HEK293 (cell line): ENCODE results near the gene SLC30A5.
A peak's percentile ranks its signal among the peaks of the same experiment; 100 is the strongest.
"Not testable (repeated sequence)": the region's sequence is repeated elsewhere in the genome, so short reads cannot be mapped to it uniquely, and the experiment has no call there.

Source experiments
- CTCF ChIA-PET: fragments of 350-600 bp; formaldehyde crosslinking; extraction: SDS; loops from one replicate; lab custom pipeline; 2021; ENCODE audit warnings: antibody characterized with exemption; lab: Yijun Ruan, JAX
- POLR2A ChIA-PET: fragments of 300-600 bp; formaldehyde crosslinking; extraction: SDS; loops from one replicate; lab custom pipeline; 2020; ENCODE audit warnings: antibody characterized with exemption, inconsistent platforms; lab: Yijun Ruan, JAX
- H3K27ac ChIP-seq: fragments of 200-500 bp; sonication (Bioruptor generic); 2 replicates; pipeline ENCODE4 v1.5.1; 2014; ENCODE audit warnings: low read depth, low read length, control low read depth, inconsistent platforms; ENCODE audit errors: extremely low read depth
- H3K36me3 ChIP-seq, 2 experiments: fragments of 200-500 bp in 1 of 2; sonication (Bioruptor generic) in 1 of 2; 1 replicate in 1 of 2; 2 replicates in 1 of 2; pipeline ENCODE4 v1.5.1; 2014 to 2017; ENCODE audit warnings: inconsistent platforms in 2 of 2, low read length in 2 of 2; ENCODE audit not compliant: control insufficient read depth in 2 of 2, insufficient read depth in 1 of 2
- H3K4me1 ChIP-seq: fragments of 200-500 bp; sonication (Bioruptor generic); 2 replicates; pipeline ENCODE4 v1.5.1; 2014; ENCODE audit warnings: mild to moderate bottlenecking, low read length, inconsistent platforms; ENCODE audit not compliant: control insufficient read depth, insufficient read depth
- H3K4me3 ChIP-seq: 2 replicates; pipeline ENCODE4 v1.5.1; 2011; ENCODE audit warnings: low read depth, mild to moderate bottlenecking, control low read depth, low read length, moderate library complexity
- H3K9me3 ChIP-seq: fragments of 200-500 bp; sonication (Bioruptor generic); 2 replicates; pipeline ENCODE4 v1.5.1; 2014; ENCODE audit warnings: low read depth, low read length, inconsistent platforms; ENCODE audit not compliant: control insufficient read depth, insufficient read depth
- BCL11A ChIP-seq: fragments of 450-650 bp; formaldehyde crosslinking; IDR thresholded peaks from 2 replicates; pipeline ENCODE4 v1.5.1; 2016; ENCODE audit warnings: low read depth, missing biosample characterization, missing genetic modification characterization
- HOXC10 ChIP-seq: sonication (generic); formaldehyde crosslinking; IDR thresholded peaks from 2 replicates; pipeline ENCODE4 v1.8.1; 2023; ENCODE audit warnings: mild to moderate bottlenecking, missing genetic modification reagents
- PRDM1 ChIP-seq: fragments of 450-650 bp; formaldehyde crosslinking; IDR thresholded peaks from 2 replicates; pipeline ENCODE4; 2016; ENCODE audit warnings: missing biosample characterization, missing genetic modification characterization
- SETDB1 ChIP-seq: IDR thresholded peaks from one replicate; pipeline ENCODE4 v1.6.1; 2017; ENCODE audit warnings: mild to moderate bottlenecking, low read length, moderate library complexity, mixed read lengths; ENCODE audit not compliant: insufficient read length
- ZBTB10 ChIP-seq: fragments of 450-650 bp; formaldehyde crosslinking; IDR thresholded peaks from 2 replicates; pipeline ENCODE4 v1.5.1; 2016; ENCODE audit warnings: missing biosample characterization, missing genetic modification characterization
- ZBTB8A ChIP-seq: fragments of 450-650 bp; formaldehyde crosslinking; IDR thresholded peaks from 2 replicates; pipeline ENCODE4 v1.5.1; 2016; ENCODE audit warnings: missing biosample characterization, missing genetic modification characterization
- ZFP69B ChIP-seq: fragments of 450-650 bp; formaldehyde crosslinking; IDR thresholded peaks from 2 replicates; pipeline ENCODE4 v1.5.1; 2016; ENCODE audit warnings: missing biosample characterization, missing genetic modification characterization
- ZNF146 ChIP-seq: fragments of 450-650 bp; formaldehyde crosslinking; IDR thresholded peaks from 2 replicates; pipeline ENCODE4 v1.5.1; 2016; ENCODE audit warnings: missing biosample characterization, missing genetic modification characterization
- ZNF280D ChIP-seq: fragments of 450-650 bp; formaldehyde crosslinking; IDR thresholded peaks from 2 replicates; pipeline ENCODE4 v1.5.1; 2016; ENCODE audit warnings: missing biosample characterization, missing genetic modification characterization
- ZNF341 ChIP-seq: fragments of 450-650 bp; formaldehyde crosslinking; IDR thresholded peaks from 2 replicates; pipeline ENCODE4; 2016; ENCODE audit warnings: low read depth, missing biosample characterization, missing genetic modification characterization
- ZNF37A ChIP-seq: fragments of 450-650 bp; IDR thresholded peaks from 2 replicates; pipeline ENCODE4 v1.5.1; 2018; ENCODE audit warnings: missing biosample characterization, missing genetic modification characterization
- ZNF394 ChIP-seq: fragments of 450-650 bp; formaldehyde crosslinking; IDR thresholded peaks from 2 replicates; pipeline ENCODE4 v1.5.1; 2016; ENCODE audit warnings: missing biosample characterization, missing genetic modification characterization, mild to moderate bottlenecking, moderate library complexity, borderline replicate concordance
- ZNF398 ChIP-seq: fragments of 450-650 bp; formaldehyde crosslinking; IDR thresholded peaks from 2 replicates; pipeline ENCODE4 v1.5.1; 2017; ENCODE audit warnings: missing biosample characterization, missing genetic modification characterization
- ZNF501 ChIP-seq: fragments of 450-650 bp; formaldehyde crosslinking; IDR thresholded peaks from 2 replicates; pipeline ENCODE4 v1.5.1; 2016; ENCODE audit warnings: missing biosample characterization, missing genetic modification characterization
- ZNF549 ChIP-seq: fragments of 450-650 bp; IDR thresholded peaks from 2 replicates; pipeline ENCODE4 v1.5.1; 2018; ENCODE audit warnings: missing biosample characterization, missing genetic modification characterization, mild to moderate bottlenecking, inconsistent platforms, moderate library complexity
- ZNF571 ChIP-seq: fragments of 450-650 bp; formaldehyde crosslinking; IDR thresholded peaks from 2 replicates; pipeline ENCODE4 v1.5.0; 2017; ENCODE audit warnings: missing biosample characterization, missing genetic modification characterization
- ZNF580 ChIP-seq: fragments of 450-650 bp; formaldehyde crosslinking; IDR thresholded peaks from 2 replicates; pipeline ENCODE4 v1.5.1; 2016; ENCODE audit warnings: missing biosample characterization, missing genetic modification characterization
- ZNF629 ChIP-seq: fragments of 450-650 bp; formaldehyde crosslinking; IDR thresholded peaks from 2 replicates; pipeline ENCODE4 v1.5.1; 2017; ENCODE audit warnings: missing biosample characterization, missing genetic modification characterization
- ZNF645 ChIP-seq: fragments of 450-650 bp; formaldehyde crosslinking; IDR thresholded peaks from 2 replicates; pipeline ENCODE4; 2016; ENCODE audit warnings: missing biosample characterization, missing genetic modification characterization
- ZNF76 ChIP-seq: fragments of 450-650 bp; formaldehyde crosslinking; IDR thresholded peaks from 2 replicates; pipeline ENCODE4; 2016; ENCODE audit warnings: low read depth, missing biosample characterization, missing genetic modification characterization, borderline replicate concordance
- ZSCAN18 ChIP-seq: fragments of 450-650 bp; formaldehyde crosslinking; IDR thresholded peaks from 2 replicates; pipeline ENCODE4 v1.5.1; 2016; ENCODE audit warnings: missing biosample characterization, missing genetic modification characterization

Gene SLC30A5

GRCh38 chr5:69138766-69139165, 45.0 kb downstream of the SLC30A5 start (continued):
- TF ChIP-seq ZBTB10 (tag by site-specific recombination) (no peak), ZNF76 (tag by site-specific recombination) (no peak), ZNF37A (tag by site-specific recombination) (no peak), ZNF549 (tag by site-specific recombination) (no peak)

- H3K4me1 ChIP-seq, CTCF ChIA-PET, H3K4me3 ChIP-seq, H3K27ac ChIP-seq, H3K9me3 ChIP-seq, H3K36me3 ChIP-seq, POLR2A ChIA-PET: not testable (repeated sequence)
Observed at GRCh38 chr5:69140239-69140638, 46.4 kb downstream of the SLC30A5 start.

- TF ChIP-seq ZNF571 (tag by site-specific recombination) (no peak), SETDB1 (peak; percentile 65), ZFP69B (tag by site-specific recombination) (no peak), ZNF645 (no peak), ZNF629 (no peak), ZNF501 (tag by site-specific recombination) (no peak), ZNF580 (tag by site-specific recombination) (peak; percentile 62; the same call in 1 of the 2 replicates), BCL11A (tag by site-specific recombination) (no peak), ZNF146 (tag by site-specific recombination) (no peak), ZBTB8A (tag by site-specific recombination) (no peak), ZSCAN18 (tag by site-specific recombination) (no peak), ZNF76 (tag by site-specific recombination) (no peak), ZNF398 (tag by site-specific recombination) (no peak), ZNF394 (no peak), HOXC10 (CRISPR knock-in tag) (no peak), ZNF341 (tag by site-specific recombination) (no peak), PRDM1 (tag by site-specific recombination) (no peak), ZNF280D (tag by site-specific recombination) (peak; percentile 98)
Observed at GRCh38 chr5:69140827-69141226, 47.0 kb downstream of the SLC30A5 start.

GRCh38 chr5:69148576-69148975, 54.8 kb downstream of the SLC30A5 start:
- POLR2A ChIA-PET, H3K9me3 ChIP-seq, H3K4me1 ChIP-seq, H3K27ac ChIP-seq, CTCF ChIA-PET, H3K36me3 ChIP-seq, H3K4me3 ChIP-seq: not testable (repeated sequence)

More at GRCh38 chr5:69140827-69141226, 47.0 kb downstream of the SLC30A5 start:
- Histone ChIP-seq H3K36me3 (no peaks in the 10 kb centered on the region), H3K9me3 (no peaks in the 10 kb centered on the region), H3K4me1 (no peaks in the 10 kb centered on the region), H3K27ac (no peak overlapping the region), H3K4me3 (no peak overlapping the region)
- CTCF ChIA-PET: no interaction called here
- POLR2A ChIA-PET: no interaction called here
